Liver (tissue), 3 donors: ENCODE results near the gene DCBLD2.

ENCODE experiments used
- EGR1 ChIP-seq, 2 donors: IDR thresholded peaks; 2 replicates each; pipeline ENCODE4 v1.6.1; 2016 to 2018; ENCODE audit warnings: antibody characterized with exemption in 2 of 2, low read depth in 2 of 2
- FOXA1 ChIP-seq: IDR thresholded peaks from 2 replicates; pipeline ENCODE4 v1.6.1; 2016; ENCODE audit warnings: antibody characterized with exemption
- RAD21 ChIP-seq, 2 donors: IDR thresholded peaks; 2 replicates each; pipeline ENCODE4 v1.6.1; 2016; ENCODE audit warnings: antibody characterized with exemption in 2 of 2, mild to moderate bottlenecking in 2 of 2
- RXRA ChIP-seq, 2 donors: IDR thresholded peaks; 2 replicates each; pipeline ENCODE4 v1.6.1; 2017 to 2018; ENCODE audit warnings: antibody characterized with exemption in 2 of 2, mild to moderate bottlenecking in 1 of 2
- TAF1 ChIP-seq: conservative IDR thresholded peaks from 2 replicates; pipeline ENCODE4 v1.6.1; 2016; ENCODE audit warnings: antibody characterized with exemption, mild to moderate bottlenecking
- YY1 ChIP-seq: IDR thresholded peaks from 2 replicates; pipeline ENCODE4 v1.6.1; 2016; ENCODE audit warnings: antibody characterized with exemption, mild to moderate bottlenecking
- TF ChIP-seq, protein P1 (sequence below): fragments of 150-350 bp; IDR thresholded peaks from 2 replicates; pipeline ENCODE4 v1.5.1; 2017; ENCODE audit warnings: improper control_type of control experiment, low read depth, low read length; ENCODE audit not compliant: missing input control
- TF ChIP-seq, protein P2 (sequence below): IDR thresholded peaks from 2 replicates; pipeline ENCODE4 v1.6.1; 2016; ENCODE audit warnings: antibody characterized with exemption, mild to moderate bottlenecking
- donor health status: healthy.
- donor health status: healthy.

DNA sequence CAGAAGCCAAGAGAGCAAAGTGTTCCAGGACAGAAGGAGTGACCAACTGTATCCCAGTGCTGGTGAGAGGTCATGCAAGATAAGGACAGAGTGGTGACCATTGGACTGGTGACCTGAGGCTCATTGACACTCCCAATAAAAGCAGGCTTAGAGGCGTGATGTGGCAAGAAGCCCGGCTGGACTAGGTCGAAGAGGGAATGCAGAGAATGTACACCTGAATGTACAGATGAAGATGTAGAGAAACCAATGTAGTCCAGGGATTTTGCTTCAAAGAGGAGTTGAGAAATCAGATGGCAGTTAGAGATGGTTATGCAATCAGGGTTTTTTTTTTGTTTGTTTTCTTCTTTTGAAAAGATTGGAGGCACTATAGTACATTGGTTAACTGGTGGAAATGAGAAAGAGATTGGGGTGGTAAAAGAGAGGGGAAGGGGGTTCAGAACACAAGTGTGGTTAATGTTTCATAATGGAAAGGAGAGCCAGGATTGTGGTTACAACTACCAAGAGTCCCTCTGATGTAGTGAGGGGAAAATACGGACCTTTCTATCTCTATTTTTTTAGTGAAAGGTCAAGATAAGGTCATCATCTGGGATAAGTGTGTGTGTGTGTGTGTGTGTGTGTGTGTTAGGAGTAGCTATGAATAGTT is 115.0 kb downstream of the DCBLD2 start:
- TF ChIP-seq RAD21 (IDR thresholded peaks at IDR 0.05) (peak; percentile 42 to 47), TAF1 (no peak), RXRA (IDR thresholded peaks at IDR 0.05) (peak; percentile 97 to 99), EGR1 (IDR thresholded peaks at IDR 0.05; ENCODE audit: low read depth in 2 of 2) (peak in 1 of 2 donors; percentile 16), YY1 (peak; percentile 66), FOXA1 (peak; percentile 46)
- TF ChIP-seq, protein P1, sequence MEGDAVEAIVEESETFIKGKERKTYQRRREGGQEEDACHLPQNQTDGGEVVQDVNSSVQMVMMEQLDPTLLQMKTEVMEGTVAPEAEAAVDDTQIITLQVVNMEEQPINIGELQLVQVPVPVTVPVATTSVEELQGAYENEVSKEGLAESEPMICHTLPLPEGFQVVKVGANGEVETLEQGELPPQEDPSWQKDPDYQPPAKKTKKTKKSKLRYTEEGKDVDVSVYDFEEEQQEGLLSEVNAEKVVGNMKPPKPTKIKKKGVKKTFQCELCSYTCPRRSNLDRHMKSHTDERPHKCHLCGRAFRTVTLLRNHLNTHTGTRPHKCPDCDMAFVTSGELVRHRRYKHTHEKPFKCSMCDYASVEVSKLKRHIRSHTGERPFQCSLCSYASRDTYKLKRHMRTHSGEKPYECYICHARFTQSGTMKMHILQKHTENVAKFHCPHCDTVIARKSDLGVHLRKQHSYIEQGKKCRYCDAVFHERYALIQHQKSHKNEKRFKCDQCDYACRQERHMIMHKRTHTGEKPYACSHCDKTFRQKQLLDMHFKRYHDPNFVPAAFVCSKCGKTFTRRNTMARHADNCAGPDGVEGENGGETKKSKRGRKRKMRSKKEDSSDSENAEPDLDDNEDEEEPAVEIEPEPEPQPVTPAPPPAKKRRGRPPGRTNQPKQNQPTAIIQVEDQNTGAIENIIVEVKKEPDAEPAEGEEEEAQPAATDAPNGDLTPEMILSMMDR = no peak
- TF ChIP-seq, protein P2, sequence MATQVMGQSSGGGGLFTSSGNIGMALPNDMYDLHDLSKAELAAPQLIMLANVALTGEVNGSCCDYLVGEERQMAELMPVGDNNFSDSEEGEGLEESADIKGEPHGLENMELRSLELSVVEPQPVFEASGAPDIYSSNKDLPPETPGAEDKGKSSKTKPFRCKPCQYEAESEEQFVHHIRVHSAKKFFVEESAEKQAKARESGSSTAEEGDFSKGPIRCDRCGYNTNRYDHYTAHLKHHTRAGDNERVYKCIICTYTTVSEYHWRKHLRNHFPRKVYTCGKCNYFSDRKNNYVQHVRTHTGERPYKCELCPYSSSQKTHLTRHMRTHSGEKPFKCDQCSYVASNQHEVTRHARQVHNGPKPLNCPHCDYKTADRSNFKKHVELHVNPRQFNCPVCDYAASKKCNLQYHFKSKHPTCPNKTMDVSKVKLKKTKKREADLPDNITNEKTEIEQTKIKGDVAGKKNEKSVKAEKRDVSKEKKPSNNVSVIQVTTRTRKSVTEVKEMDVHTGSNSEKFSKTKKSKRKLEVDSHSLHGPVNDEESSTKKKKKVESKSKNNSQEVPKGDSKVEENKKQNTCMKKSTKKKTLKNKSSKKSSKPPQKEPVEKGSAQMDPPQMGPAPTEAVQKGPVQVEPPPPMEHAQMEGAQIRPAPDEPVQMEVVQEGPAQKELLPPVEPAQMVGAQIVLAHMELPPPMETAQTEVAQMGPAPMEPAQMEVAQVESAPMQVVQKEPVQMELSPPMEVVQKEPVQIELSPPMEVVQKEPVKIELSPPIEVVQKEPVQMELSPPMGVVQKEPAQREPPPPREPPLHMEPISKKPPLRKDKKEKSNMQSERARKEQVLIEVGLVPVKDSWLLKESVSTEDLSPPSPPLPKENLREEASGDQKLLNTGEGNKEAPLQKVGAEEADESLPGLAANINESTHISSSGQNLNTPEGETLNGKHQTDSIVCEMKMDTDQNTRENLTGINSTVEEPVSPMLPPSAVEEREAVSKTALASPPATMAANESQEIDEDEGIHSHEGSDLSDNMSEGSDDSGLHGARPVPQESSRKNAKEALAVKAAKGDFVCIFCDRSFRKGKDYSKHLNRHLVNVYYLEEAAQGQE = peak; percentile 18
